Ovary (tissue), 9 donors: ENCODE measurements around the gene TMEM269. TPM values are rescaled to one million over a fixed set of nuclear protein-coding genes. Genes with fewer than 3 reads are reported as not detected.

Experiments
- DNase-seq, 5 donors: peaks; one replicate each; pipeline ENCODE4 v3.0.0-alpha.2; 2019 to 2020
- H3K27ac ChIP-seq, 2 donors: fragments of 200-600 bp; one replicate each; pipeline versions ENCODE4 v1.5.1 to v1.8.0; 2019 to 2022
- H3K27me3 ChIP-seq: fragments of 200-600 bp; one replicate; pipeline ENCODE4 v1.8.0; 2022
- H3K36me3 ChIP-seq: fragments of 200-600 bp; sonication (generic); one replicate; pipeline ENCODE4 v1.5.1; 2019
- H3K4me1 ChIP-seq: one replicate; pipeline ENCODE4 v1.8.1; 2013; ENCODE audit warnings: mild to moderate bottlenecking, moderate library complexity; ENCODE audit not compliant: insufficient read depth
- H3K4me3 ChIP-seq: fragments of 200-600 bp; sonication (generic); one replicate; pipeline ENCODE4 v1.5.1; 2017
- H3K9me3 ChIP-seq, 2 donors: fragments of 200-600 bp in 1 of 2; sonication (generic) in 1 of 2; one replicate each; pipeline versions ENCODE4 v1.5.1 to v1.8.1; 2013 to 2019; ENCODE audit warnings: mild to moderate bottlenecking in 1 of 2, moderate library complexity in 1 of 2
- EP300 ChIP-seq: sonication (generic); formaldehyde crosslinking; IDR thresholded peaks from one replicate; pipeline ENCODE4 v1.6.1; 2017; ENCODE audit warnings: antibody characterized with exemption
- POLR2A ChIP-seq: fragments of 450-650 bp; IDR thresholded peaks from one replicate; pipeline ENCODE4 v1.6.1; 2017; ENCODE audit warnings: antibody characterized with exemption, mild to moderate bottlenecking, moderate library complexity
- WGBS, 3 donors: extraction: QIAGEN DNeasy Blood & Tissue Kit in 1 of 3; methylation state at CpG; one replicate each; pipeline versions ENCODE4 v1.1.5 to v1.1.7; 2013 to 2017; 5-methylcytosine and 5-hydroxymethylcytosine counted together
- intact Hi-C, 4 donors: fragments of 100-400 bp; cut with DNase I; formaldehyde crosslinking; loops; one replicate each; pipeline versions ENCODE4 v1.11.0 to v1.15.1; 2022 to 2023
- polyA plus RNA-seq, 2 donors: library from polyadenylated mRNA; stranded (reverse); fragments of 200-250 nt in 1 of 2; fragments of 350-450 nt in 1 of 2; fragmentation: Illumina TruSeq in 1 of 2; extraction: RNeasy Lipid Tissue Mini Kit (QIAGEN cat#74804) in 1 of 2; gene quantifications; one replicate each; pipeline ENCODE4 v1.2.3, GENCODE V29; 2013 to 2014
- total RNA-seq, 7 donors: library from RNA; depleted of rRNA in 2 of 7; stranded (reverse); fragments of >200 nt in 2 of 7; fragmentation: NEBNext Ultra II Directional in 3 of 7; extraction: Animal tissue kit (Norgen Biotek cat#: 25700) in 3 of 7; gene quantifications; one replicate each; pipeline versions ENCODE4 v1.1.0 to v1.2.4, GENCODE V29; 2016 to 2023
- TF ChIP-seq, protein P1 (sequence below), 3 donors: fragments of 450-650 bp in 2 of 3; fragments of 200-600 bp in 1 of 3; IDR thresholded peaks; one replicate each; pipeline versions ENCODE4 v1.5.1 to v1.8.0; 2016 to 2022; ENCODE audit warnings: antibody characterized with exemption in 3 of 3, mild to moderate bottlenecking in 1 of 3
- donor health status: DM: no; HTN: no; CAD: no; lungs with moderate emphysema.
- donor health status: DM: no; HTN: no; CAD: no.
- donor health status: Bipolar disorder and iron deficiency.
- donor health status: DM: yes; HTN: yes; CAD: no.
- donor health status: DM: no; HTN: no; CAD: no.
- donor health status: DM: yes; HTN: yes; CAD: no.

TMEM269 gene
- total and polyA plus RNA-seq, 9 donors = 0.07 to 0.62 (median 0.31) TPM; not detected in 3

DNA sequence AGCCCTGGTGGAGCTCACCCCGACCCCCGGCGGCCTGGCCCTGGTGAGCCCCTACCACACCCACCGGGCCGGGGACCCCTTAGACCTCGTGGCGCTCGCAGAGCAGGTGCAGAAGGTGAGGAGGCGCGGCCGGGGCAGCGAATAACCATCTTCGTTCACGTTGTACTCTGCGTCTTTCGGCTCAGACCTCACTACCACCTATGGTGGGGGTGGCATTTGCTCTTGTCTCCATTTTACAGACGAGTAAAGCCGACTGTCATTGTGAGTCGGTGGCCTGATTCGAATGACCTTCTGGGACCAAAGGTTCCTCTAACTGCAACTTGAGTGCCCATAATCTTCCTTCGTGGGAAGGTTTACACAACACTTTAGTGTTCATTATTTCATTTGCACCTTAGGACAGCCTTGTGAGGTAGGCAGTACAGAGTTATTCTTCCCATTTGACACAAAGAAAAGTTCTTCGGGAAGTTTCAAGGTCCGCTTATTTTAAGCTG is 17.2 kb upstream of the TMEM269 start:
- Histone ChIP-seq H3K4me3 (peak overlapping the region; percentile 81), H3K27me3 (no peaks in the 10 kb centered on the region), H3K27ac (peak overlapping the region; percentile 72 to 78), H3K36me3 (no peaks in the 10 kb centered on the region), H3K4me1 (peaks cover 11% of the 10 kb centered on the region), H3K9me3 (no peaks in the 10 kb centered on the region)
- WGBS, 3 donors = 0 to 2% (median 1%) methylated on average over 21 to 23 of the region's 23 CpGs
- TF ChIP-seq POLR2A (no peak), EP300 (no peak)
- TF ChIP-seq, protein P1, sequence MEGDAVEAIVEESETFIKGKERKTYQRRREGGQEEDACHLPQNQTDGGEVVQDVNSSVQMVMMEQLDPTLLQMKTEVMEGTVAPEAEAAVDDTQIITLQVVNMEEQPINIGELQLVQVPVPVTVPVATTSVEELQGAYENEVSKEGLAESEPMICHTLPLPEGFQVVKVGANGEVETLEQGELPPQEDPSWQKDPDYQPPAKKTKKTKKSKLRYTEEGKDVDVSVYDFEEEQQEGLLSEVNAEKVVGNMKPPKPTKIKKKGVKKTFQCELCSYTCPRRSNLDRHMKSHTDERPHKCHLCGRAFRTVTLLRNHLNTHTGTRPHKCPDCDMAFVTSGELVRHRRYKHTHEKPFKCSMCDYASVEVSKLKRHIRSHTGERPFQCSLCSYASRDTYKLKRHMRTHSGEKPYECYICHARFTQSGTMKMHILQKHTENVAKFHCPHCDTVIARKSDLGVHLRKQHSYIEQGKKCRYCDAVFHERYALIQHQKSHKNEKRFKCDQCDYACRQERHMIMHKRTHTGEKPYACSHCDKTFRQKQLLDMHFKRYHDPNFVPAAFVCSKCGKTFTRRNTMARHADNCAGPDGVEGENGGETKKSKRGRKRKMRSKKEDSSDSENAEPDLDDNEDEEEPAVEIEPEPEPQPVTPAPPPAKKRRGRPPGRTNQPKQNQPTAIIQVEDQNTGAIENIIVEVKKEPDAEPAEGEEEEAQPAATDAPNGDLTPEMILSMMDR (IDR thresholded peaks at IDR 0.05) = no peak
- DNase-seq = no peak
- intact Hi-C loops = loop anchor here in 3 of 4 donors (10.0 kb wide), 3 partner anchors 47 to 157 kb away; partner anchors contain the start of genes YBX1 (in 2 of the 3), ERMAP (in 1 of the 3) and SVBP (in 1 of the 3)

DNA sequence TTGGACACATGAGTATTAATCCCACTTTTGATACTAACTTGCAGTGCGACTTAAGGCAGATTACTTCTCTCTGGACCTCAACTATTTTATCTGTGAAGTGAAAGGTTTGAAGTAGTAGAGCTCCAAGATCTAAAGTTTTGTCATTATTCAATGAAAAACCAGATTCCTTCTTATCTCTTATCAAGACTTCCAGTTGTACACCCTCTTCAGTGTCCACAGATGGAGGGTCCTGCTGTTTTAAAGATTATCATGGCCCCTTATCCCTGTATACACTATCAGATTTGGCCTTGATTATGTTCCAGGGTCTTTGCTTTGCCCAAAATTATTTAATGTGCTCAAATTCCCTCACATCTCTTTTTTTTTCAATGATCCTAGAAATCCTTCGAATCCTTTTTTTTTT is 16.6 kb upstream of the TMEM269 start:
- Histone ChIP-seq H3K4me1 (peaks cover 11% of the 10 kb centered on the region), H3K4me3 (peak overlapping the region; percentile 81), H3K27me3 (no peaks in the 10 kb centered on the region), H3K9me3 (no peaks in the 10 kb centered on the region), H3K27ac (no peak overlapping the region), H3K36me3 (no peaks in the 10 kb centered on the region)
- no peak for DNase-seq
- TF ChIP-seq, protein P1 (IDR thresholded peaks at IDR 0.05) = no peak
- no peak for TF ChIP-seq POLR2A
- 71 to 79% (median 72%) methylated on average over 2 of the region's 2 CpGs for WGBS, 3 donors
- intact Hi-C loops = loop anchor here in 3 of 4 donors (10.0 kb wide), 3 partner anchors 47 to 157 kb away; partner anchors contain the start of genes YBX1 (in 2 of the 3), ERMAP (in 1 of the 3) and SVBP (in 1 of the 3)

DNA sequence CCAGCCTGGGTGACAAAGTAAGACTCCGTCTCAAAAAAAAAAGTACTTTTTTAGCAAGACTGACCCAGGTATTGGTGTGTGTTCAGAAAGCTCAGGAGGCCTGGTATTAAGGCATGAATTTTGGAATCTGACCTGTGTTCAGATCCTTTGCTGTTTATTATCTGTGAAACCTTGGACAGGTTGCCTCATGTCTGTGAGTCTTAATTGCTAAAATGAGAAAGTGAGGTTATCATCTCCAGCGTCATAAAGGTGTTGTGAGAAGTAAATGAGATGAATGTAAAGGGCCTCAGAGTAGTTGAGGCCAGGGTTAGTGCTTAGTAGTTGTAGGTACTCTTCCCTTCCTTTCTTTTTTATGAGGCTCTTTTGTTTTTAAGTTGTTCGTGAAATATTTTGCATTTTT is 15.0 kb upstream of the TMEM269 start:
- no peak overlapping the region for H3K27ac ChIP-seq

DNA sequence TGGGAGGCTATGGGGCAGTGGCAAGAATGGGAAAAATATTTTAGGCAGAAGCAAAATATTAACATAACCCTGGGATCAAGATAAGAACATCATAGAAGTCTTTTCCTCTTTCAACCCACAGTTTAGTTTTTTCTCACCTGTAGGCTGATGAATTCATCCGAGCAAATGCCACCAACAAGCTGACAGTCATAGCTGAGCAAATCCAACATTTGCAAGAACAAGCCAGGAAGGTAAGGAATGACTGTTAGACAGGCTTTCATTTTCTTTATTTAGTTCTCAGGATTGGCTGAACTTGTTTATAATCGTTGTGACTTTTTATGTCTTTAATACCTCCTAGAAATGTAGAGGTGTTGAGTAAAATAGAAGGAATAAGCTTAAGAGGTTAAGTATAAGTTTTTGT is 11.4 kb upstream of the TMEM269 start:
- no peaks in the 10 kb centered on the region for H3K36me3 ChIP-seq
- TF ChIP-seq EP300 (no peak), POLR2A (no peak)
- TF ChIP-seq, protein P1 (IDR thresholded peaks at IDR 0.05) = no peak
- H3K4me3 ChIP-seq = no peak overlapping the region
- DNase-seq = no peak
- 46 to 48% (median 48%) methylated on average over 2 of the region's 2 CpGs for WGBS, 3 donors
- intact Hi-C loops = loop anchor here in 1 of 4 donors (10.0 kb wide), 1 partner anchor 291 kb away; no protein-coding TSS in a partner anchor
- H3K9me3 ChIP-seq = no peaks in the 10 kb centered on the region
- H3K27ac ChIP-seq = no peak overlapping the region
- peaks cover 3% of the 10 kb centered on the region for H3K4me1 ChIP-seq
- no peaks in the 10 kb centered on the region for H3K27me3 ChIP-seq

More for the DNA sequence above, 15.0 kb upstream of the TMEM269 start:
- Histone ChIP-seq H3K4me3 (no peak overlapping the region), H3K9me3 (no peaks in the 10 kb centered on the region), H3K27me3 (no peaks in the 10 kb centered on the region), H3K36me3 (no peaks in the 10 kb centered on the region), H3K4me1 (peaks cover 7% of the 10 kb centered on the region)
- 72 to 86% (median 76%) methylated on average over 3 of the region's 3 CpGs for WGBS, 3 donors
- TF ChIP-seq EP300 (no peak), POLR2A (no peak)
- TF ChIP-seq, protein P1 (IDR thresholded peaks at IDR 0.05) = no peak
- intact Hi-C loops = loop anchor here in 3 of 4 donors (10.0 kb wide), 4 partner anchors 45 to 295 kb away; partner anchors contain the start of genes YBX1 (in 2 of the 3), ERMAP (in 1 of the 3) and SVBP (in 1 of the 3)
- no peak for DNase-seq
